Right ventricle myocardium superior (tissue), 1 donor: ENCODE measurements around the gene PMIS2. TPM values are rescaled to one million over a fixed set of nuclear protein-coding genes. Genes with fewer than 3 reads are reported as not detected.
"Not testable (repeated sequence)": the region's sequence is repeated elsewhere in the genome, so short reads cannot be mapped to it uniquely, and the experiment has no call there.

Experiments
- ATAC-seq: fragments of 200-7000 bp; cut with Tn5 transposase; one replicate; pipeline ENCODE4 v1.9.1; 2020; ENCODE audit warnings: mild to moderate bottlenecking; ENCODE audit not compliant: poor library complexity
- DNase-seq: peaks from one replicate; pipeline ENCODE4 v3.0.0-alpha.2; 2020
- intact Hi-C: fragments of 100-400 bp; cut with DNase I; formaldehyde crosslinking; loops from one replicate; pipeline ENCODE4 v1.11.2; 2022
- total RNA-seq: library from RNA; stranded (reverse); fragmentation: NEBNext Ultra II Directional; extraction: Animal tissue kit (Norgen Biotek cat#: 25700); gene quantifications from one replicate; pipeline ENCODE4 v1.2.1, GENCODE V29; 2021
- donor health status: DM: no; HTN: yes; CAD: no; lungs with severe emphysema.

Gene PMIS2
- total RNA-seq, 1 donor from 2014 or later, result not detected

- intact Hi-C loops, result no loop called here
- ATAC-seq (no peak), DNase-seq (no peak)
Observed at GRCh38 chr19:35571406-35571965, 14.5 kb upstream of the PMIS2 start.

GRCh38 chr19:35577918-35578317, 8.1 kb upstream of the PMIS2 start:
- intact Hi-C loops, result no loop called here
- DNase-seq, result no peak
- ATAC-seq, result no peak

- intact Hi-C loops, result no loop called here
- DNase-seq, result no peak
- no peak for ATAC-seq
Observed at GRCh38 chr19:35578707-35579106, 7.3 kb upstream of the PMIS2 start.

GRCh38 chr19:35582760-35583159, 3.2 kb upstream of the PMIS2 start:
- ATAC-seq (no peak), DNase-seq (no peak)
- intact Hi-C loops, result no loop called here

GRCh38 chr19:35587321-35587720, 1.3 kb downstream of the PMIS2 start:
- ATAC-seq, result no peak
- intact Hi-C loops, result no loop called here
- DNase-seq, result no peak

GRCh38 chr19:35590875-35591274, 4.9 kb downstream of the PMIS2 start:
- intact Hi-C loops, result no loop called here
- ATAC-seq, result no peak
- DNase-seq, result no peak

- ATAC-seq (no peak), DNase-seq (no peak)
- intact Hi-C loops, result no loop called here
Observed at GRCh38 chr19:35592226-35592625, 6.3 kb downstream of the PMIS2 start.

GRCh38 chr19:35595026-35595425, 9.1 kb downstream of the PMIS2 start:
- intact Hi-C loops, ATAC-seq, DNase-seq: not testable (repeated sequence)

- no peak for ATAC-seq
- no peak for DNase-seq
- intact Hi-C loops, result no loop called here
Observed at GRCh38 chr19:35595928-35596327, 10.0 kb downstream of the PMIS2 start.

GRCh38 chr19:35596366-35596999, 10.5 kb downstream of the PMIS2 start:
- no peak for DNase-seq
- intact Hi-C loops, result no loop called here
- no peak for ATAC-seq

- intact Hi-C loops, result no loop called here
- DNase-seq (no peak), ATAC-seq (no peak)
Observed at GRCh38 chr19:35601971-35602370, 16.0 kb downstream of the PMIS2 start.

GRCh38 chr19:35604436-35604835, 18.5 kb downstream of the PMIS2 start:
- intact Hi-C loops, DNase-seq, ATAC-seq: not testable (repeated sequence)

- DNase-seq, intact Hi-C loops, ATAC-seq: not testable (repeated sequence)
Observed at GRCh38 chr19:35607170-35607569, 21.2 kb downstream of the PMIS2 start.

- no peak for ATAC-seq
- intact Hi-C loops, result no loop called here
- no peak for DNase-seq
Observed at GRCh38 chr19:35607661-35608060, 21.7 kb downstream of the PMIS2 start.

GRCh38 chr19:35608251-35608650, 22.3 kb downstream of the PMIS2 start:
- ATAC-seq (no peak), DNase-seq (no peak)
- intact Hi-C loops, result no loop called here

GRCh38 chr19:35609851-35610353, 23.9 kb downstream of the PMIS2 start:
- no peak for ATAC-seq
- no peak for DNase-seq
- intact Hi-C loops, result no loop called here

GRCh38 chr19:35612224-35612558, 26.2 kb downstream of the PMIS2 start:
- intact Hi-C loops, result no loop called here
- no peak for ATAC-seq
- DNase-seq, result no peak

GRCh38 chr19:35612559-35613321, 26.8 kb downstream of the PMIS2 start, which contains the start of gene HAUS5:
Gene HAUS5 (plus strand): TSS chr19:35612735. CDS start chr19:35612795, 60 bp downstream.
- DNase-seq, result peak; percentile 98
- intact Hi-C loops, result no loop called here
- peak; percentile 100 for ATAC-seq

GRCh38 chr19:35613574-35613973, 27.6 kb downstream of the PMIS2 start:
- ATAC-seq (no peak), DNase-seq (no peak)
- intact Hi-C loops, result no loop called here

- DNase-seq, result no peak
- intact Hi-C loops, result no loop called here
- ATAC-seq, result no peak
Observed at GRCh38 chr19:35615036-35615435, 29.1 kb downstream of the PMIS2 start.
